Keratinocyte (primary cell): ENCODE results near the gene HSF4. TPM values are rescaled to one million over a fixed set of nuclear protein-coding genes. Genes with fewer than 3 reads are reported as not detected.
A peak's percentile ranks its signal among the peaks of the same experiment; 100 is the strongest.

Source experiments
- DNase-seq: peaks from one replicate; pipeline ENCODE4 v3.0.0-alpha.2; 2011; ENCODE audit warnings: low read depth, missing footprints, low spot score
- FAIRE-seq: peaks from 2 replicates; lab custom pipeline; 2011; peaks lifted over from hg19 to GRCh38; lab: Jason Lieb, UNC
- H2AFZ ChIP-seq: 2 replicates; pipeline ENCODE4 v1.6.0; 2012; ENCODE audit warnings: low read length, control low read depth, inconsistent platforms; ENCODE audit not compliant: control insufficient read depth
- H3K27ac ChIP-seq: 2 replicates; pipeline ENCODE4 v1.5.1; 2011; ENCODE audit warnings: low read length; ENCODE audit not compliant: control insufficient read depth, insufficient read depth
- H3K27me3 ChIP-seq: 3 replicates; pipeline ENCODE4 v1.6.0; 2011; ENCODE audit warnings: low read length; ENCODE audit not compliant: control insufficient read depth, insufficient read depth; ENCODE audit errors: extremely low read depth
- H3K36me3 ChIP-seq, 2 experiments: 2 replicates in 1 of 2; 3 replicates in 1 of 2; pipeline ENCODE4 v1.5.1; 2011; ENCODE audit warnings: low read length in 2 of 2, mild to moderate bottlenecking in 1 of 2; ENCODE audit not compliant: control insufficient read depth in 2 of 2, insufficient read depth in 2 of 2; ENCODE audit errors: extremely low read depth in 1 of 2
- H3K4me1 ChIP-seq: 3 replicates; pipeline ENCODE4 v1.5.1; 2011; ENCODE audit warnings: low read length; ENCODE audit not compliant: control insufficient read depth, insufficient read depth; ENCODE audit errors: extremely low read depth
- H3K4me2 ChIP-seq: 3 replicates; pipeline ENCODE4 v1.6.0; 2011; ENCODE audit warnings: low read depth, low read length; ENCODE audit not compliant: control insufficient read depth, insufficient read depth; ENCODE audit errors: extremely low read depth
- H3K4me3 ChIP-seq, 3 experiments: fragments of 200-600 bp in 1 of 3; sonication (generic) in 1 of 3; 2 replicates in 2 of 3; 3 replicates in 1 of 3; pipeline ENCODE4 v1.5.1; 2011 to 2016; ENCODE audit warnings: low read length in 3 of 3, mild to moderate bottlenecking in 3 of 3, control low read depth in 2 of 3, inconsistent platforms in 1 of 3, low read depth in 1 of 3, mixed read lengths in 1 of 3, mixed run types in 1 of 3, moderate library complexity in 1 of 3; ENCODE audit not compliant: control insufficient read depth in 2 of 3, insufficient read depth in 2 of 3; ENCODE audit errors: extremely low read depth in 1 of 3
- H3K79me2 ChIP-seq: 2 replicates; pipeline ENCODE4 v1.6.0; 2012; ENCODE audit warnings: low read length; ENCODE audit not compliant: control insufficient read depth, insufficient read depth
- H3K9ac ChIP-seq: 3 replicates; pipeline ENCODE4 v1.6.0; 2011; ENCODE audit warnings: low read length; ENCODE audit not compliant: control insufficient read depth, insufficient read depth; ENCODE audit errors: extremely low read depth
- H3K9me1 ChIP-seq: 3 replicates; pipeline ENCODE4 v1.6.0; 2011; ENCODE audit warnings: low read length; ENCODE audit not compliant: control insufficient read depth, insufficient read depth; ENCODE audit errors: extremely low read depth
- H3K9me3 ChIP-seq: 2 replicates; pipeline ENCODE4 v1.5.1; 2012; ENCODE audit warnings: low read depth, low read length; ENCODE audit not compliant: control insufficient read depth
- H4K20me1 ChIP-seq: 3 replicates; pipeline ENCODE4 v1.6.0; 2011; ENCODE audit warnings: low read length; ENCODE audit not compliant: control insufficient read depth, insufficient read depth; ENCODE audit errors: extremely low read depth
- EZH2 ChIP-seq: IDR thresholded peaks from one replicate; pipeline ENCODE4 v1.6.1; 2012; ENCODE audit warnings: inconsistent platforms, mild to moderate bottlenecking, low read length, moderate library complexity
- dilution Hi-C: fragments of 300-500 bp; cut with MboI; formaldehyde crosslinking; loops from one replicate; pipeline ENCODE4 v1.7.0; 2020; ENCODE audit warnings: low sequenced_read_pairs; ENCODE audit not compliant: extremely low pct_ligation_motif_present
- polyA plus RNA-seq, 5 experiments: library from polyadenylated mRNA; depleted of rRNA in 3 of 5; stranded (reverse) in 3 of 5; stranded (forward) in 1 of 5; unstranded in 1 of 5; fragments of >200 nt; gene quantifications; 1 replicate in 1 of 5; 2 replicates in 3 of 5; 3 replicates in 1 of 5; pipeline versions ENCODE4 v1.2.1 to v1.2.3, GENCODE V29; 2011 to 2012; ENCODE audit warnings: missing spikeins in 2 of 5, low read depth in 1 of 5, low replicate concordance in 1 of 5
- TF ChIP-seq, protein P1 (sequence below), 3 experiments: IDR thresholded peaks in 1 of 3; conservative IDR thresholded peaks in 1 of 3; optimal IDR thresholded peaks in 1 of 3; 2 replicates in 2 of 3; 3 replicates in 1 of 3; pipeline versions ENCODE3 to v1.5.1; 2011; ENCODE audit warnings: low read length in 3 of 3, mild to moderate bottlenecking in 3 of 3, moderate library complexity in 2 of 3, control low read depth in 1 of 3, inconsistent platforms in 1 of 3; ENCODE audit not compliant: insufficient read depth in 2 of 3; ENCODE audit errors: extremely low read depth in 1 of 3

HSF4 gene
- polyA plus RNA-seq, 1 donor (not counting 4 experiments of a cell fraction or from before 2014, with no cell fraction given): 4.3 TPM

DNA sequence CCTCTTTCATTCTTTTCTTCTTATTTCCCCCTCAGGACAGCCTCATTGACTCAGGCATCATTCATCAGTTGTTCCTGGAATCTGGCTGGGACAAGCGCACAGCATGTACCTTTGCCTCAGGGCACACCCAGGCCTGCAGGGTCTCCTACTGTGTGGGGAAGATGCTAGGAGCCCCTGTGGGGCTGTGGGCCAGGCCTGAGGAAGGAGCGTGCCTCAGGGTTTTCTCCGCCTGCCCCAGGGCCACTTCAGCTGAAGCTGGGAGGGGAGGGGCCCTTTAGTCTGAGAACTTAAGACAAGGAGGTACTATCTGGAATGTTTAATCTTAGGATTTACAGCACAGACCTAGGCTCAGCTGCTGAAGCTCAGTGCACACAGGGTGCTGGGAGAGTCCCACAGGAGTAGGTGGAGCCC lies 42.3 kb downstream of the HSF4 start:
- Histone ChIP-seq H3K4me3 (no peak overlapping the region), H3K27ac (peak overlapping the region; percentile 52), H3K4me1 (peaks cover 28% of the 10 kb centered on the region), H3K9ac (peak overlapping the region; percentile 31), H3K27me3 (no peaks in the 10 kb centered on the region), H3K79me2 (no peaks in the 10 kb centered on the region), H2AFZ (no peak overlapping the region), H3K9me1 (peaks cover 4% of the 10 kb centered on the region), H3K4me2 (peak overlapping the region; percentile 48), H4K20me1 (no peaks in the 10 kb centered on the region), H3K36me3 (peaks cover 3 to 19% of the 10 kb centered on the region in 2 experiments), H3K9me3 (no peaks in the 10 kb centered on the region)
- FAIRE-seq (peak; percentile 85), DNase-seq (no peak)
- no peak for TF ChIP-seq EZH2
- dilution Hi-C loops: no loop called here

DNA sequence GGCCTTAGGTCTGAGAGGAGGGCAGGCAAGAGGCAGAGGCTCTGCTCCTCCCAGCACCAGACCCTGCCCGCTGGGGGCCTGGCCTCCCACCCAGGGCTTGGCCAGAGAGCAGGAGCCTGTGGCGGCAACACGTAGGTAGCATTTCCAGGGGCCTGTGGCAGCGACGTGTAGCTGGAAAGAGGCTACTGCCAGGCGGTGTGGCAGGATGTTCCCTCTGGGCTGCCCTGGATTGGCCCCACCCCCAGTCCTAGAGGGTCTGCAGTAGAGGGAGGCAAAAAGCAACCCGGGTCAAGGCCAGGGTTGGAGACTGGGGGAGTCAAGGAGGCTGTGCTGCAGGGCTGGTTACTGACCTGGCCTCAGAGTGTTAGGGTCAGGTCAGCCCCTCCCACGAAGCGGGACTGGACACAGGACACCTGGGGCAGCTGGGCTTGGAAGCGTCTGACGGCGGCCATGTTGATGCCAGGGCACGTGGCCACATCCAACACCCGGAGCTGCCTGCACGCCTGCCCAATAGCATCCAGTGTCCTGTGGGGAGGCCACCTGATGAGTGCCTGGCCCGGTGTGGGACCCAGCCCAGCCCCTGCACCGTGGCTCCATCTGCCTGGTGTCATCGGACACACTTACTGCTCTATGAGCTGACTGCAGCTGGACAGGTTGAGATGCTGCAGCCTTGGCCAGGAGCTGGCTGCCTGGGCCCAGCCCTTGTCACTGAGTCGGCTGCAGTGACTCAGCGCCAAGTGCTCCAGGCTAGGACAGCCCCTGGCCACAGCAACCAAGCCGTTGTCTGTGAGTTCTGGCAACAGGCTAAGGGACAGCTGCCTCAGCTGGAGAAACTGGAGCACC lies 42.9 kb downstream of the HSF4 start:
- peak overlapping the region; percentile 31 for H3K9ac ChIP-seq
- FAIRE-seq (peak; percentile 78), DNase-seq (no peak)
- TF ChIP-seq EZH2: no peak
- TF ChIP-seq, protein P1, sequence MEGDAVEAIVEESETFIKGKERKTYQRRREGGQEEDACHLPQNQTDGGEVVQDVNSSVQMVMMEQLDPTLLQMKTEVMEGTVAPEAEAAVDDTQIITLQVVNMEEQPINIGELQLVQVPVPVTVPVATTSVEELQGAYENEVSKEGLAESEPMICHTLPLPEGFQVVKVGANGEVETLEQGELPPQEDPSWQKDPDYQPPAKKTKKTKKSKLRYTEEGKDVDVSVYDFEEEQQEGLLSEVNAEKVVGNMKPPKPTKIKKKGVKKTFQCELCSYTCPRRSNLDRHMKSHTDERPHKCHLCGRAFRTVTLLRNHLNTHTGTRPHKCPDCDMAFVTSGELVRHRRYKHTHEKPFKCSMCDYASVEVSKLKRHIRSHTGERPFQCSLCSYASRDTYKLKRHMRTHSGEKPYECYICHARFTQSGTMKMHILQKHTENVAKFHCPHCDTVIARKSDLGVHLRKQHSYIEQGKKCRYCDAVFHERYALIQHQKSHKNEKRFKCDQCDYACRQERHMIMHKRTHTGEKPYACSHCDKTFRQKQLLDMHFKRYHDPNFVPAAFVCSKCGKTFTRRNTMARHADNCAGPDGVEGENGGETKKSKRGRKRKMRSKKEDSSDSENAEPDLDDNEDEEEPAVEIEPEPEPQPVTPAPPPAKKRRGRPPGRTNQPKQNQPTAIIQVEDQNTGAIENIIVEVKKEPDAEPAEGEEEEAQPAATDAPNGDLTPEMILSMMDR (optimal IDR thresholded peaks at IDR 0.05 in 1 of 3, IDR thresholded peaks at IDR 0.05 in 1 of 3, conservative IDR thresholded peaks at IDR 0.05 in 1 of 3; ENCODE audit: extremely low read depth in 1 of 3, insufficient read depth in 2 of 3, low read length in 3 of 3): no peak
- H3K36me3 ChIP-seq: peaks cover 3 to 16% of the 10 kb centered on the region in 2 experiments
- H2AFZ ChIP-seq: no peak overlapping the region
- H3K79me2 ChIP-seq: no peaks in the 10 kb centered on the region
- H3K4me2 ChIP-seq: peak overlapping the region; percentile 48
- H3K9me1 ChIP-seq: peaks cover 4% of the 10 kb centered on the region
- H4K20me1 ChIP-seq: no peaks in the 10 kb centered on the region
- H3K27me3 ChIP-seq: no peaks in the 10 kb centered on the region
- H3K9me3 ChIP-seq: no peaks in the 10 kb centered on the region
- peaks cover 32% of the 10 kb centered on the region for H3K4me1 ChIP-seq
- peak overlapping the region; percentile 52 for H3K27ac ChIP-seq
- no peak overlapping the region for H3K4me3 ChIP-seq
- dilution Hi-C loops: no loop called here
